Gastrocnemius medialis (tissue), 4 donors: ENCODE measurements around the gene SLC5A12.

Experiments used
- POLR2A ChIP-seq, 2 donors: fragments of 450-650 bp; IDR thresholded peaks; one replicate each; pipeline ENCODE4 v1.6.1; 2017; ENCODE audit warnings: antibody characterized with exemption in 2 of 2, mild to moderate bottlenecking in 2 of 2, moderate library complexity in 2 of 2
- TF ChIP-seq, protein P1 (sequence below), 5 experiments: fragments of 450-650 bp in 3 of 5; fragments of 200-600 bp in 2 of 5; sonication (generic) in 2 of 5; IDR thresholded peaks in 4 of 5; conservative IDR thresholded peaks in 1 of 5; 1 replicate in 4 of 5; 2 replicates in 1 of 5; pipeline ENCODE4 v1.5.1; 2016 to 2019; ENCODE audit warnings: antibody characterized with exemption in 5 of 5, mild to moderate bottlenecking in 3 of 5, moderate library complexity in 3 of 5

- no peak for TF ChIP-seq POLR2A (IDR thresholded peaks at IDR 0.05)
- TF ChIP-seq, protein P1, sequence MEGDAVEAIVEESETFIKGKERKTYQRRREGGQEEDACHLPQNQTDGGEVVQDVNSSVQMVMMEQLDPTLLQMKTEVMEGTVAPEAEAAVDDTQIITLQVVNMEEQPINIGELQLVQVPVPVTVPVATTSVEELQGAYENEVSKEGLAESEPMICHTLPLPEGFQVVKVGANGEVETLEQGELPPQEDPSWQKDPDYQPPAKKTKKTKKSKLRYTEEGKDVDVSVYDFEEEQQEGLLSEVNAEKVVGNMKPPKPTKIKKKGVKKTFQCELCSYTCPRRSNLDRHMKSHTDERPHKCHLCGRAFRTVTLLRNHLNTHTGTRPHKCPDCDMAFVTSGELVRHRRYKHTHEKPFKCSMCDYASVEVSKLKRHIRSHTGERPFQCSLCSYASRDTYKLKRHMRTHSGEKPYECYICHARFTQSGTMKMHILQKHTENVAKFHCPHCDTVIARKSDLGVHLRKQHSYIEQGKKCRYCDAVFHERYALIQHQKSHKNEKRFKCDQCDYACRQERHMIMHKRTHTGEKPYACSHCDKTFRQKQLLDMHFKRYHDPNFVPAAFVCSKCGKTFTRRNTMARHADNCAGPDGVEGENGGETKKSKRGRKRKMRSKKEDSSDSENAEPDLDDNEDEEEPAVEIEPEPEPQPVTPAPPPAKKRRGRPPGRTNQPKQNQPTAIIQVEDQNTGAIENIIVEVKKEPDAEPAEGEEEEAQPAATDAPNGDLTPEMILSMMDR (IDR thresholded peaks at IDR 0.05 in 4 of 5, conservative IDR thresholded peaks at IDR 0.05 in 1 of 5): no peak
These were observed 9.4 kb downstream of the SLC5A12 start for GRCh38 chr11:26712497-26712896.
